DMS 273 treated with DMSO at 0.1 percent for 48 hours (cell line): ENCODE results near the gene ZNF648.
"Not testable (repeated sequence)": the region's sequence is repeated elsewhere in the genome, so short reads cannot be mapped to it uniquely, and the experiment has no call there.

Experiments
- DNase-seq: peaks from one replicate; lab custom pipeline; 2025; lab: John Stamatoyannopoulos, UW

ZNF648 gene

GRCh38 chr1:182029379-182030331 lies 31.9 kb downstream of the ZNF648 start:
- peak; percentile 88 for DNase-seq

- DNase-seq = no peak
Observed at GRCh38 chr1:182029002-182029378, 32.5 kb downstream of the ZNF648 start.

GRCh38 chr1:182015360-182015759 lies 46.2 kb downstream of the ZNF648 start:
- no peak for DNase-seq

GRCh38 chr1:182010800-182011370 lies 50.6 kb downstream of the ZNF648 start:
- DNase-seq = not testable (repeated sequence)

- DNase-seq = not testable (repeated sequence)
Observed at GRCh38 chr1:182005398-182005797, 56.1 kb downstream of the ZNF648 start.

GRCh38 chr1:182004601-182005000 lies 56.9 kb downstream of the ZNF648 start:
- no peak for DNase-seq
